A673 (cell line): ENCODE measurements around the gene METTL26. TPM values are rescaled to one million over a fixed set of nuclear protein-coding genes. Genes with fewer than 3 reads are reported as not detected.

Source experiments
- BruUV-seq: library from RNA; stranded (reverse); fragments of 400-500 nt; replicated peaks from 2 replicates; lab custom pipeline; 2021; lab: Mats Ljungman, UMichigan
- CTCF ChIA-PET: fragments of 300-600 bp; sonication (Branson Sonifier 250); formaldehyde crosslinking; loops from one replicate; lab custom pipeline; 2022; ENCODE audit warnings: antibody characterized with exemption; lab: Charles Lee
- POLR2A ChIA-PET: fragments of 300-600 bp; sonication (Branson Sonifier 250); formaldehyde crosslinking; loops from one replicate; lab custom pipeline; 2022; ENCODE audit warnings: antibody characterized with exemption; ENCODE audit not compliant: low non-redundant PET; lab: Charles Lee
- DNase-seq: peaks from one replicate; pipeline ENCODE4 v3.0.0-alpha.2; 2015; ENCODE audit warnings: low spot score
- H3K27ac ChIP-seq: fragments of 200-600 bp; sonication (generic); 2 replicates; pipeline ENCODE4 v1.5.1; 2016; ENCODE audit warnings: mixed run types, low read depth, mild to moderate bottlenecking, mixed read lengths, antibody characterized with exemption, low read length; ENCODE audit not compliant: poor library complexity, severe bottlenecking
- H3K27me3 ChIP-seq: fragments of 200-600 bp; sonication (generic); replicated peaks from 2 replicates; pipeline ENCODE4 v1.6.1; 2017; ENCODE audit warnings: mixed run types, low read depth, mild to moderate bottlenecking, mixed read lengths, antibody characterized with exemption, low read length; ENCODE audit not compliant: insufficient read depth, poor library complexity
- H3K36me3 ChIP-seq: fragments of 200-600 bp; sonication (generic); 2 replicates; pipeline ENCODE4 v1.6.1; 2016; ENCODE audit warnings: mixed run types, mild to moderate bottlenecking, mixed read lengths, antibody characterized with exemption, low read length; ENCODE audit not compliant: insufficient read depth, poor library complexity, severe bottlenecking
- H3K4me1 ChIP-seq: fragments of 200-600 bp; sonication (generic); 2 replicates; pipeline ENCODE4 v1.6.1; 2017; ENCODE audit warnings: mixed run types, mild to moderate bottlenecking, mixed read lengths, antibody characterized with exemption, low read length; ENCODE audit not compliant: insufficient read depth, poor library complexity, severe bottlenecking
- H3K4me3 ChIP-seq: fragments of 200-600 bp; sonication (generic); 2 replicates; pipeline ENCODE4 v1.5.1; 2016; ENCODE audit warnings: low read depth, mixed run types, mild to moderate bottlenecking, mixed read lengths, low read length; ENCODE audit not compliant: poor library complexity, severe bottlenecking
- H3K9me3 ChIP-seq: fragments of 200-600 bp; sonication (generic); 2 replicates; pipeline ENCODE4 v1.6.1; 2016; ENCODE audit warnings: mixed run types, low read depth, mild to moderate bottlenecking, mixed read lengths, antibody characterized with exemption, low read length; ENCODE audit not compliant: poor library complexity, severe bottlenecking
- EZH2 ChIP-seq: fragments of 200-600 bp; sonication (generic); IDR thresholded peaks from 2 replicates; pipeline ENCODE4 v1.6.1; 2017; ENCODE audit warnings: borderline replicate concordance, low read depth, mild to moderate bottlenecking, mixed read lengths, antibody characterized with exemption, low read length; ENCODE audit not compliant: poor library complexity, severe bottlenecking
- intact Hi-C: fragments of 100-400 bp; cut with micrococcal nuclease; formaldehyde crosslinking; loops from one replicate; pipeline ENCODE4 v1.10.0; 2022; ENCODE audit not compliant: unreplicated experiment
- total RNA-seq: library from RNA; stranded (reverse); gene quantifications from 2 replicates; pipeline ENCODE4 v1.2.3, GENCODE V29; 2021
- TF ChIP-seq, protein P1 (sequence below): fragments of 300-800, 200-600 bp; sonication (generic); conservative IDR thresholded peaks from 2 replicates; pipeline ENCODE4 v1.5.1; 2017; ENCODE audit warnings: low read depth, mild to moderate bottlenecking, antibody characterized with exemption, low read length, moderate library complexity, mixed read lengths

The METTL26 gene
- total RNA-seq, 1 experiment from 2014 or later, result 138 TPM

DNA sequence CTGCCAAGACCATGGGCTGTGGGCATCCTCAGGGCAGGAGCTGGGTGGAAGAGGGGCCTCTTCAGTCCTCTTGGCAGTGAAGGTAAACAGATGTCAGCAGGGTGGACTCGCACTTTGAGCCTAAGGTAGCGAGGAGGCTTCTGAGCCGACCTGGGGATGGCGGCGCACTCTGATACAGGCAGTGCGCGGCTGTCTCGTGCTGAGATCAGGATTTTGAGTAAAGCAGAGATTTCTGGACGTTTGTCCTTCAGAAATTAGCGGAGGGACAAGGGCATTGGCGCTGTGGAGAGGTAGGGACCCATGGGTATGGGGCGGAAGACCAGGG, 39.4 kb downstream of the METTL26 start:
- intact Hi-C loops, result no loop called here
- H3K4me1 ChIP-seq, result no peaks in the 10 kb centered on the region
- DNase-seq, result no peak
- CTCF ChIA-PET, result no interaction called here
- no peak for TF ChIP-seq EZH2
- TF ChIP-seq, protein P1, sequence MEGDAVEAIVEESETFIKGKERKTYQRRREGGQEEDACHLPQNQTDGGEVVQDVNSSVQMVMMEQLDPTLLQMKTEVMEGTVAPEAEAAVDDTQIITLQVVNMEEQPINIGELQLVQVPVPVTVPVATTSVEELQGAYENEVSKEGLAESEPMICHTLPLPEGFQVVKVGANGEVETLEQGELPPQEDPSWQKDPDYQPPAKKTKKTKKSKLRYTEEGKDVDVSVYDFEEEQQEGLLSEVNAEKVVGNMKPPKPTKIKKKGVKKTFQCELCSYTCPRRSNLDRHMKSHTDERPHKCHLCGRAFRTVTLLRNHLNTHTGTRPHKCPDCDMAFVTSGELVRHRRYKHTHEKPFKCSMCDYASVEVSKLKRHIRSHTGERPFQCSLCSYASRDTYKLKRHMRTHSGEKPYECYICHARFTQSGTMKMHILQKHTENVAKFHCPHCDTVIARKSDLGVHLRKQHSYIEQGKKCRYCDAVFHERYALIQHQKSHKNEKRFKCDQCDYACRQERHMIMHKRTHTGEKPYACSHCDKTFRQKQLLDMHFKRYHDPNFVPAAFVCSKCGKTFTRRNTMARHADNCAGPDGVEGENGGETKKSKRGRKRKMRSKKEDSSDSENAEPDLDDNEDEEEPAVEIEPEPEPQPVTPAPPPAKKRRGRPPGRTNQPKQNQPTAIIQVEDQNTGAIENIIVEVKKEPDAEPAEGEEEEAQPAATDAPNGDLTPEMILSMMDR, result no peak
- H3K36me3 ChIP-seq, result peaks cover 5% of the 10 kb centered on the region
- no peak overlapping the region for H3K4me3 ChIP-seq
- POLR2A ChIA-PET, result no interaction called here
- no peaks in the 10 kb centered on the region for H3K27me3 ChIP-seq
- H3K27ac ChIP-seq, result no peak overlapping the region
- BruUV-seq, result no TSS peak
- no peaks in the 10 kb centered on the region for H3K9me3 ChIP-seq

DNA sequence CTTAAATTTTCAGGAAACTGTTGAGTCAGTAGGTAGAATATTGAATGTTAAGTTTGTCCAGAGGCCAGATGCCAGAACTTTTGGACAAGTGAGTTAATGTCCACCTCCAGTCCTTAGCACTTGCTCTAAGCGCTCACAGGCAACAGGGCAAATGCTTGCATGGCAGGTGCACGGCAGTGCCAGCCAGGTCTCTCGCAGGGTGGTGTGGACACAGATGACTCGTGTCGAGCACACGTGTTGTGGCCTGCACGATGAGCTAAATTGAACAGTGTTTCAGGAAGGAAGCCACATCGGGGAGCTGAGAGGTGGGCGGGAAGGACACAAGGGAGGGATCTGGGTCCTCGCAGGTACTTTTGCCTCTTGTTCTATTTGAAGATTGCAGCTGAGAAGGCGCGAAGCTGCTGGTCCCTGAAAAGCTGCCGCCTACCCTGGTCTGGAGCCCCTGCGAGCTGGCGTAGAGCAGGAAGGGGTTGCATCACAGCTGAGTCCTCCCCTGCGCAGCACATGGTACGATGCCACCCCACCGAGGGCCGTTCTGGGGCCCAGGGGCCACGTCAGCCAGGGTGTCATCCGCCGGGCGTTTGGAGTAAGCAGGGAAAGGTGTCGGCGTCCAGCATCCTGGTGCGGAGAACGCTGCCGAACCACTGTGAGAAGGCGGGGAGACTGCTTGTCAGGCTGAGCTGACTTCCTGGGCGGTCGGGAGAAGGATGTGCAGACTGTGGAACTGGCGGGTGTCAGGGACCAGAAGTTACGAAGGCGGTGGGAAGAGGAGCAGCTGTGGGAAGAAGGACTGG, 40.0 kb downstream of the METTL26 start:
- POLR2A ChIA-PET, result no interaction called here
- CTCF ChIA-PET, result interaction anchor here (0.7 kb wide), 1 partner anchor 234 kb away, joined by 3 read pairs; no protein-coding TSS in a partner anchor
- H3K27me3 ChIP-seq, result no peaks in the 10 kb centered on the region
- peaks cover 5% of the 10 kb centered on the region for H3K36me3 ChIP-seq
- peaks cover 2% of the 10 kb centered on the region for H3K4me1 ChIP-seq
- no peaks in the 10 kb centered on the region for H3K9me3 ChIP-seq
- intact Hi-C loops, result no loop called here
- H3K4me3 ChIP-seq, result no peak overlapping the region
- no peak for DNase-seq
- no TSS peak for BruUV-seq
- TF ChIP-seq EZH2, result no peak
- TF ChIP-seq, protein P1, result no peak
- no peak overlapping the region for H3K27ac ChIP-seq

DNA sequence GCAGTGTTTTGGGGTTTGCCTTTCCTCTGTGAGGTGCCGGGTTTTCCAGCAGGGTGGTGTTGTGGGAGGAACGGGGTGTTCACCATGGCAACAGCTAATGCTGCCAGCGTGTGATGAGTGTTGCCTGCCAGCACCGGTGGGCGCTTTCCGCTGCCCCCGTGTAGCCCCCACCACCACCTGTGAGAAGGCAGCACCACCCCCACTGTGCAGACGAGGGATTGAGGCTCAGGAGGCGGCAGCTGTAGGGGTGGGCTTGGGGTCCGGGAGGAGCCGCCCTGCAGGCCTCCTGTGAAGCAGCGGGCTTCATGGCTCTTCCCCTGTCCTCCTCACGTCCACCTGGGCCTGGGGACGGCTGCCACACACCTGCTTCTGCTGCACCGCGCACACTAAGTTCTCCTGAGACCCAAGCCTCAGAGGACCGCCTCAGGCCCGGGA, 41.0 kb downstream of the METTL26 start:
- ChIA-PET CTCF (interaction anchor here (0.7 kb wide), 1 partner anchor 233 kb away, joined by 3 read pairs; no protein-coding TSS in a partner anchor), POLR2A (no interaction called here)
- intact Hi-C loops, result no loop called here
- Histone ChIP-seq H3K27me3 (no peaks in the 10 kb centered on the region), H3K36me3 (peaks cover 5% of the 10 kb centered on the region), H3K4me3 (no peak overlapping the region), H3K4me1 (peaks cover 8% of the 10 kb centered on the region), H3K9me3 (no peaks in the 10 kb centered on the region), H3K27ac (no peak overlapping the region)
- DNase-seq, result no peak
- BruUV-seq, result no TSS peak
- TF ChIP-seq, protein P1, result no peak
- no peak for TF ChIP-seq EZH2
